MCF 10A (cell line): ENCODE results near the gene TTLL5. TPM values are rescaled to one million over a fixed set of nuclear protein-coding genes. Genes with fewer than 3 reads are reported as not detected.
A peak's percentile ranks its signal among the peaks of the same experiment; 100 is the strongest.

Experiments
- BruUV-seq: library from RNA; stranded (reverse); fragments of 400-500 nt; replicated peaks from 2 replicates; lab custom pipeline; 2021; lab: Mats Ljungman, UMichigan
- CTCF ChIA-PET: fragments of 300-600 bp; sonication (Branson Sonifier 250); formaldehyde crosslinking; extraction: SDS; loops from one replicate; lab custom pipeline; 2021; ENCODE audit warnings: antibody characterized with exemption, inconsistent platforms; lab: Yijun Ruan, JAX
- POLR2A ChIA-PET: fragments of 300-600, 350-650 bp; sonication (Branson Sonifier 250); formaldehyde crosslinking; extraction: SDS; loops from one replicate; lab custom pipeline; 2020; ENCODE audit warnings: antibody characterized with exemption, inconsistent platforms; lab: Yijun Ruan, JAX
- DNase-seq: peaks from one replicate; pipeline ENCODE4 v3.0.0-alpha.2; 2018; ENCODE audit not compliant: unreplicated experiment
- H3K27ac Mint-ChIP-seq: one replicate; pipeline ENCODE4 v1.8.0; 2022; ENCODE audit warnings: mild to moderate bottlenecking, low read depth, mixed read lengths; ENCODE audit not compliant: unreplicated experiment
- H3K27me3 Mint-ChIP-seq: one replicate; pipeline ENCODE4 v1.8.0; 2022; ENCODE audit warnings: mixed read lengths; ENCODE audit not compliant: insufficient read depth, unreplicated experiment
- H3K36me3 Mint-ChIP-seq: one replicate; pipeline ENCODE4 v1.8.0; 2022; ENCODE audit warnings: mild to moderate bottlenecking, moderate library complexity, mixed read lengths; ENCODE audit not compliant: insufficient read depth, unreplicated experiment
- H3K4me1 Mint-ChIP-seq: one replicate; pipeline ENCODE4 v1.8.0; 2022; ENCODE audit warnings: mixed read lengths; ENCODE audit not compliant: insufficient read depth, unreplicated experiment
- H3K4me3 Mint-ChIP-seq: one replicate; pipeline ENCODE4 v1.8.0; 2022; ENCODE audit warnings: mild to moderate bottlenecking, moderate library complexity, mixed read lengths; ENCODE audit not compliant: unreplicated experiment
- H3K9me3 Mint-ChIP-seq: one replicate; pipeline ENCODE4 v1.8.0; 2022; ENCODE audit warnings: mixed read lengths; ENCODE audit not compliant: unreplicated experiment
- intact Hi-C: fragments of 100-400 bp; cut with micrococcal nuclease; formaldehyde crosslinking; loops from 2 replicates; pipeline ENCODE4 v1.14.1; 2022
- total RNA-seq: library from RNA; stranded (reverse); gene quantifications from 2 replicates; pipeline ENCODE4 v1.2.3, GENCODE V29; 2022
- TF ChIP-seq, protein P1 (sequence below): fragments of 200-600 bp; IDR thresholded peaks from one replicate; pipeline ENCODE4 v1.8.0; 2022; ENCODE audit warnings: antibody characterized with exemption, mild to moderate bottlenecking; ENCODE audit not compliant: unreplicated experiment

The TTLL5 gene
- total RNA-seq, 1 experiment from 2014 or later = 31.7 TPM

DNA sequence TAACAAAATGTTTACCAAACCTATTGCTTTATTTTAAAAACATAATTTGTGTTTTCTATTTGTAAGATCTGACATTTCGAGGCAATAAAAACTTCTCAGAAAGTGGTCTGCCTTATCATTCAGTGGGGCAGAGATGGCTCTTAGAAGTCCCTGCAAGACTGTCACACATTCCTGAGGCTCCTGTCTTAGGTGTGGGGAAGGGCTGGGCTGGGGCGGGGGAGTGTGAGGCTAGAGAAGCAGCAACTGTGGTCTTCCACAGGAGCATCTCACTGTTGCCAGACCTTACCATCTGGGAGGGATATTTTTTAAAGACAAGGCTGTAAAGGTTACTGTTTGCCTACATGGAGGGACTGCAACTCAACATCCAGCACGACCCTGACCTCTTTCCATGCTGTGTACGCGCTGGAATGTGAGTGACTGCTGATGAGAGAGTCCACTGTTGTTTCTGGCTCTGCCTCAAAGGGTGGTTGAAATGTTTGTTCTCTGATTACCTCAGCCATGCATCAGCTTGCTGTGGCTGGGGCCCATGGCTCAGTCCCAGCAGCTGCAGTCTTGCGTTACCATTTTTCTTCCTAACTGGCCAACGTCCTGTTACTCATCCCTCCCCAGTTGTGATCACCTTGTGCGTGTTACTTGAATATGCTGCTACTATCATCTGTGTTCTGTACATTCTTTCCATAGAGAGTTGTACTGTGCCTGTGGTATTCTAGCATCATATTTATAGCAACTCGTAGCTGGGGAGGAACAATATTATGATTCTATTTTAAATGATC is 12.8 kb upstream of the TTLL5 start:
- TF ChIP-seq, protein P1, sequence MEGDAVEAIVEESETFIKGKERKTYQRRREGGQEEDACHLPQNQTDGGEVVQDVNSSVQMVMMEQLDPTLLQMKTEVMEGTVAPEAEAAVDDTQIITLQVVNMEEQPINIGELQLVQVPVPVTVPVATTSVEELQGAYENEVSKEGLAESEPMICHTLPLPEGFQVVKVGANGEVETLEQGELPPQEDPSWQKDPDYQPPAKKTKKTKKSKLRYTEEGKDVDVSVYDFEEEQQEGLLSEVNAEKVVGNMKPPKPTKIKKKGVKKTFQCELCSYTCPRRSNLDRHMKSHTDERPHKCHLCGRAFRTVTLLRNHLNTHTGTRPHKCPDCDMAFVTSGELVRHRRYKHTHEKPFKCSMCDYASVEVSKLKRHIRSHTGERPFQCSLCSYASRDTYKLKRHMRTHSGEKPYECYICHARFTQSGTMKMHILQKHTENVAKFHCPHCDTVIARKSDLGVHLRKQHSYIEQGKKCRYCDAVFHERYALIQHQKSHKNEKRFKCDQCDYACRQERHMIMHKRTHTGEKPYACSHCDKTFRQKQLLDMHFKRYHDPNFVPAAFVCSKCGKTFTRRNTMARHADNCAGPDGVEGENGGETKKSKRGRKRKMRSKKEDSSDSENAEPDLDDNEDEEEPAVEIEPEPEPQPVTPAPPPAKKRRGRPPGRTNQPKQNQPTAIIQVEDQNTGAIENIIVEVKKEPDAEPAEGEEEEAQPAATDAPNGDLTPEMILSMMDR = no peak
- Mint-ChIP-seq H3K4me1 (peaks cover 41% of the 10 kb centered on the region), H3K27me3 (no peaks in the 10 kb centered on the region), H3K4me3 (peak overlapping the region; percentile 50), H3K9me3 (no peaks in the 10 kb centered on the region), H3K27ac (peak overlapping the region; percentile 55), H3K36me3 (peaks cover 52% of the 10 kb centered on the region)
- BruUV-seq = no TSS peak
- CTCF ChIA-PET = interaction anchor here (0.6 to 13.9 kb wide), 4 partner anchors 72 to 386 kb away, joined by 3 to 470 read pairs (median 4); partner anchors contain the start of gene FLVCR2
- POLR2A ChIA-PET = interaction anchor here (0.7 to 18.0 kb wide), 5 partner anchors 12 to 338 kb away, joined by 3 to 230 read pairs (median 4); partner anchors contain the start of genes ERG28, FLVCR2 and TTLL5
- intact Hi-C loops = loop anchor here (10.0 kb wide), 1 partner anchor 523 kb away; the partner anchor contains the start of gene NEK9
- DNase-seq = peak; percentile 94

DNA sequence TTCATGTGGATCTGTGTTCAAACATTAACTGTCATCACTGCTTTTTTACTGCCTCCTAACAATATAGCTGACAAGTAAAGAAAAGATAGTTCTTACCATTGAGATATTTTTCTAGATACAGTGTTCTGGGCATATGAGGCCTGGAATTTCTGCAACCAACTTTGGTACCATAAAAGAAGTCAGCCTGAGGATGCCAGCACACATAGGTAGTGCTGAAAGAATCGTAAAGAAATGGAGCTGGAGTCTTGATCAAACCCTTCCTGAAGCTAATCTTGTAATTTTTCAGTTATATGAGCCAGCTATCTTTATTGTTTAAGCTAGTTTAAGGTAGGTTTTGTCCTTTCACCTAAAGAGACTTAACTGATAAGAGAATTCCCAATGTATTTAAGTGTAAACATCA is 11.7 kb upstream of the TTLL5 start:
- Mint-ChIP-seq H3K27ac (peak overlapping the region; percentile 55), H3K27me3 (no peaks in the 10 kb centered on the region), H3K4me1 (peaks cover 41% of the 10 kb centered on the region), H3K4me3 (no peak overlapping the region), H3K36me3 (peaks cover 62% of the 10 kb centered on the region), H3K9me3 (no peaks in the 10 kb centered on the region)
- TF ChIP-seq, protein P1 = no peak
- DNase-seq = no peak
- intact Hi-C loops = loop anchor here (10.0 kb wide), 1 partner anchor 525 kb away; the partner anchor contains the start of gene NEK9
- CTCF ChIA-PET = interaction anchor here (0.6 to 13.9 kb wide), 6 partner anchors 44 to 391 kb away, joined by 3 to 470 read pairs (median 3); partner anchors contain the start of gene FLVCR2
- no TSS peak for BruUV-seq
- POLR2A ChIA-PET = interaction anchor here (8.0 to 18.0 kb wide), 2 partner anchors 11 to 72 kb away, joined by 76 to 230 read pairs; partner anchors contain the start of genes ERG28, FLVCR2 and TTLL5

- ChIA-PET CTCF (interaction anchor here (0.6 to 13.9 kb wide), 7 partner anchors 9 to 391 kb away, joined by 3 to 470 read pairs (median 3); partner anchors contain the start of gene FLVCR2), POLR2A (interaction anchor here (0.6 to 18.0 kb wide), 4 partner anchors 10 to 1856 kb away, joined by 3 to 230 read pairs (median 40); partner anchors contain the start of genes ERG28, FLVCR2 and TTLL5)
- peak overlapping the region; percentile 55 for H3K27ac Mint-ChIP-seq
- TF ChIP-seq, protein P1 = no peak
- peaks cover 67% of the 10 kb centered on the region for H3K36me3 Mint-ChIP-seq
- peaks cover 39% of the 10 kb centered on the region for H3K4me1 Mint-ChIP-seq
- no peak overlapping the region for H3K4me3 Mint-ChIP-seq
- H3K9me3 Mint-ChIP-seq = no peaks in the 10 kb centered on the region
- DNase-seq = no peak
- no TSS peak for BruUV-seq
- intact Hi-C loops = loop anchor here (1.0 to 10.0 kb wide), 3 partner anchors 71 to 525 kb away; partner anchors contain the start of genes FLVCR2 and NEK9
- no peaks in the 10 kb centered on the region for H3K27me3 Mint-ChIP-seq
Measured at GRCh38 chr14:75649773-75650172, 11.3 kb upstream of the TTLL5 start.
